HepG2 (cell line): ENCODE measurements around the gene PIM3. TPM values are rescaled to one million over a fixed set of nuclear protein-coding genes. Genes with fewer than 3 reads are reported as not detected.

ENCODE experiments used
- HDAC2 ChIP-seq: sonication (generic); formaldehyde crosslinking; IDR thresholded peaks from 2 replicates; pipeline ENCODE4 v1.4.0; 2020; ENCODE audit warnings: missing genetic modification reagents
- HNF1B ChIP-seq: sonication (generic); formaldehyde crosslinking; IDR thresholded peaks from 2 replicates; pipeline ENCODE4 v1.5.1; 2020; ENCODE audit warnings: mild to moderate bottlenecking, moderate library complexity, missing genetic modification reagents
- HNRNPL ChIP-seq: fragments of 200-400 bp; formaldehyde crosslinking; IDR thresholded peaks from 2 replicates; pipeline ENCODE4 v1.6.1; 2017; ENCODE audit warnings: mild to moderate bottlenecking, low read depth, low read length
- KAT2B ChIP-seq: fragments of 150-350 bp; IDR thresholded peaks from 2 replicates; pipeline ENCODE4 v1.6.1; 2014; ENCODE audit warnings: low read depth, low read length, borderline replicate concordance
- MEF2D ChIP-seq: sonication (generic); formaldehyde crosslinking; IDR thresholded peaks from 2 replicates; pipeline ENCODE4 v1.5.1; 2020; ENCODE audit warnings: mild to moderate bottlenecking, missing genetic modification reagents
- RFXAP ChIP-seq: sonication (generic); formaldehyde crosslinking; IDR thresholded peaks from 2 replicates; pipeline ENCODE4 v1.4.0; 2020; ENCODE audit warnings: missing genetic modification reagents, borderline replicate concordance
- SAFB2 ChIP-seq: sonication (generic); formaldehyde crosslinking; IDR thresholded peaks from 2 replicates; pipeline ENCODE4 v1.5.1; 2020; ENCODE audit warnings: missing genetic modification reagents, low read depth, mild to moderate bottlenecking, borderline replicate concordance
- SATB2 ChIP-seq: sonication (generic); formaldehyde crosslinking; IDR thresholded peaks from 2 replicates; pipeline ENCODE4 v1.5.0; 2020; ENCODE audit warnings: missing genetic modification reagents
- ZNF124 ChIP-seq: sonication (generic); formaldehyde crosslinking; IDR thresholded peaks from 2 replicates; pipeline ENCODE4 v1.4.0; 2020; ENCODE audit warnings: missing genetic modification reagents
- ZNF274 ChIP-seq: sonication (generic); formaldehyde crosslinking; IDR thresholded peaks from 2 replicates; pipeline ENCODE4 v1.5.1; 2020; ENCODE audit warnings: mild to moderate bottlenecking, missing genetic modification reagents
- ZNF44 ChIP-seq: sonication (generic); formaldehyde crosslinking; IDR thresholded peaks from 2 replicates; pipeline ENCODE4 v1.5.1; 2020; ENCODE audit warnings: mild to moderate bottlenecking, missing genetic modification reagents
- ZNF441 ChIP-seq: sonication (generic); formaldehyde crosslinking; IDR thresholded peaks from 2 replicates; pipeline ENCODE4 v1.7.0; 2021; ENCODE audit warnings: missing genetic modification reagents, borderline replicate concordance
- ZNF512B ChIP-seq: sonication (generic); formaldehyde crosslinking; IDR thresholded peaks from 2 replicates; pipeline ENCODE4 v1.5.1; 2020; ENCODE audit warnings: missing genetic modification reagents, mild to moderate bottlenecking, borderline replicate concordance
- ZNF562 ChIP-seq: sonication (generic); formaldehyde crosslinking; IDR thresholded peaks from 2 replicates; pipeline ENCODE4 v1.8.0; 2022; ENCODE audit warnings: missing genetic modification reagents, borderline replicate concordance
- ZNF724P ChIP-seq: sonication (generic); formaldehyde crosslinking; IDR thresholded peaks from 2 replicates; pipeline ENCODE4 v1.8.0; 2022; ENCODE audit warnings: missing genetic modification reagents, borderline replicate concordance
- polyA plus RNA-seq, 8 experiments: library from polyadenylated mRNA; depleted of rRNA in 3 of 8; stranded (reverse) in 7 of 8; unstranded in 1 of 8; fragments of >200 nt; fragmentation: Illumina TruSeq in 4 of 8; extraction: Trizol in 4 of 8; gene quantifications; 2 replicates each; pipeline versions ENCODE4 v1.2.1 to v1.2.3, GENCODE V29; 2011 to 2016; ENCODE audit warnings: low read depth in 4 of 8, missing spikeins in 1 of 8, mixed read lengths in 1 of 8; ENCODE audit not compliant: insufficient read depth in 1 of 8
- total RNA-seq, 5 experiments: library from RNA; depleted of rRNA; stranded (reverse); fragments of >200 nt; fragmentation: Illumina TruSeq; extraction: Trizol; gene quantifications; 2 replicates each; pipeline ENCODE4 v1.2.3, GENCODE V29; 2016; ENCODE audit warnings: low read depth in 1 of 5
- TF ChIP-seq, protein P1 (sequence below): sonication (generic); formaldehyde crosslinking; IDR thresholded peaks from 2 replicates; pipeline ENCODE4 v1.8.0; 2022; ENCODE audit warnings: mild to moderate bottlenecking, missing genetic modification reagents, borderline replicate concordance
- TF ChIP-seq, protein P2 (sequence below): IDR thresholded peaks from 2 replicates; pipeline ENCODE4 v1.6.1; 2016; ENCODE audit warnings: low read depth, borderline replicate concordance
- TF ChIP-seq, protein P3 (sequence below): sonication (generic); formaldehyde crosslinking; IDR thresholded peaks from 2 replicates; pipeline ENCODE4 v1.9.0; 2021; ENCODE audit warnings: missing genetic modification reagents, mild to moderate bottlenecking, borderline replicate concordance
- TF ChIP-seq, protein P4 (sequence below): sonication (generic); formaldehyde crosslinking; IDR thresholded peaks from 2 replicates; pipeline ENCODE4 v1.5.0; 2020; ENCODE audit warnings: missing genetic modification reagents

Gene PIM3
- total and polyA plus RNA-seq, 2 of the 13 experiments (the other 11 are each of a cell fraction or from before 2014, with no cell fraction given) = 21.6 to 31.2 TPM

DNA sequence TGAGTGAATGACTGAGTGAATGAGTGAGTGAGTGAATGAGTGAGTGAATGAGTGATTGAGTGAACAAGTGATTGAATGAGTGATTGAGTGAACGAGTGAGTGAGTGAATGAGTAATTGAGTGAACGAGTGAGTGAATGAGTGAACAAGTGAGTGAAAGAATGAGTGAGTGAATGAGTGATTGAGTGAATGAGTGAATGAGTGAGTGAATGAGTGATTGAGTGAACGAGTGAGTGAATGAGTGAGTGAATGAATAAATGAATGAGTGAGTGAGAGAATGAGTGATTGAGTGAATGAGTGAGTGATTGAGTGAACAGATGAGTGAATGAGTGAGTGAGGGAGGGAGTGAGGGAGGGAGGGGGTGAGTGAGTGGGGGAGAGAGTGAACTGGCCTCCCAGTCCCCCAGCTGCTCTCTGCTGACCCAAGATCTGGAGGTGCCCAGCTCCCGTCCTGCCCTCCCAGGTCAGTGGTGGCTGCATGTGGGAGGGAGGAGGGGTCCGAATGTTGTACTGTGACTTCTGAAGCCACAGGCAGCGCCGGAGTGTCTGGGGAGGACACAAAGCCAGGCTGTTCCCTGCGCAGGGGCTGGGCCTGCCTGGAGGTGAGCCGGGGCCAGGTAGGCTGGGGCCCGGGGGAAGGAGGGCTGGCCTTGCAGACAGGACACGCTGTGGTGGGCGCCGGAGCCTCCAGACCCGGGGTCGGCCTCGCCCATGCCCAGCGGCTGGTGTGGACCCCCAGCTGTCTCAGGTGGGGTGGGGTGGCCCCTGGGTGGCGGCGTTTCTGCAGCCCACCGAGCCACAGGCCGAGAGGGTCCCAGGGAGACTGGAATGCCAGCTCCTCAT, 17.8 kb upstream of the PIM3 start (continued):
- 0 out of 2 replicates have a peak, but pooled peaks have one; percentile 61 for TF ChIP-seq ZNF512B
- no peak for TF ChIP-seq SATB2 (CRISPR knock-in tag)
- TF ChIP-seq HNF1B = peak; percentile 55; the same call in 1 of the 2 replicates
- peak; percentile 15; the same call in 1 of the 2 replicates for TF ChIP-seq MEF2D
- TF ChIP-seq, protein P1, sequence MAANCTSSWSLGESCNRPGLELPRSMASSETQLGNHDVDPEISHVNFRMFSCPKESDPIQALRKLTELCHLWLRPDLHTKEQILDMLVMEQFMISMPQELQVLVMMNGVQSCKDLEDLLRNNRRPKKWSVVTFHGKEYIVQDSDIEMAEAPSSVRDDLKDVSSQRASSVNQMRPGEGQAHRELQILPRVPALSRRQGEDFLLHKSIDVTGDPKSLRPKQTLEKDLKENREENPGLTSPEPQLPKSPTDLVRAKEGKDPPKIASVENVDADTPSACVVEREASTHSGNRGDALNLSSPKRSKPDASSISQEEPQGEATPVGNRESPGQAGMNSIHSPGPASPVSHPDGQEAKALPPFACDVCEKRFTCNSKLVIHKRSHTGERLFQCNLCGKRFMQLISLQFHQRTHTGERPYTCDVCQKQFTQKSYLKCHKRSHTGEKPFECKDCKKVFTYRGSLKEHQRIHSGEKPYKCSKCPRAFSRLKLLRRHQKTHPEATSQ (CRISPR knock-in tag) = no peak
- no peak for TF ChIP-seq ZNF274 (CRISPR knock-in tag)
- TF ChIP-seq HDAC2 (CRISPR knock-in tag) = peak; percentile 74; the same call in 1 of the 2 replicates
- TF ChIP-seq RFXAP (CRISPR knock-in tag) = peak; percentile 54; the same call in 1 of the 2 replicates
- TF ChIP-seq, protein P2, sequence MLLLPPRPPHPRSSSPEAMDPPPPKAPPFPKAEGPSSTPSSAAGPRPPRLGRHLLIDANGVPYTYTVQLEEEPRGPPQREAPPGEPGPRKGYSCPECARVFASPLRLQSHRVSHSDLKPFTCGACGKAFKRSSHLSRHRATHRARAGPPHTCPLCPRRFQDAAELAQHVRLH (CRISPR knock-in tag) = peak; percentile 33; the same call in 1 of the 2 replicates
- TF ChIP-seq, protein P3, sequence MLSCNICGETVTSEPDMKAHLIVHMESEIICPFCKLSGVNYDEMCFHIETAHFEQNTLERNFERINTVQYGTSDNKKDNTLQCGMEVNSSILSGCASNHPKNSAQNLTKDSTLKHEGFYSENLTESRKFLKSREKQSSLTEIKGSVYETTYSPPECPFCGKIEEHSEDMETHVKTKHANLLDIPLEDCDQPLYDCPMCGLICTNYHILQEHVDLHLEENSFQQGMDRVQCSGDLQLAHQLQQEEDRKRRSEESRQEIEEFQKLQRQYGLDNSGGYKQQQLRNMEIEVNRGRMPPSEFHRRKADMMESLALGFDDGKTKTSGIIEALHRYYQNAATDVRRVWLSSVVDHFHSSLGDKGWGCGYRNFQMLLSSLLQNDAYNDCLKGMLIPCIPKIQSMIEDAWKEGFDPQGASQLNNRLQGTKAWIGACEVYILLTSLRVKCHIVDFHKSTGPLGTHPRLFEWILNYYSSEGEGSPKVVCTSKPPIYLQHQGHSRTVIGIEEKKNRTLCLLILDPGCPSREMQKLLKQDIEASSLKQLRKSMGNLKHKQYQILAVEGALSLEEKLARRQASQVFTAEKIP (CRISPR knock-in tag) = no peak
- TF ChIP-seq ZNF562 = no peak
- TF ChIP-seq ZNF724P (CRISPR knock-in tag) = no peak
- TF ChIP-seq ZNF441 (CRISPR knock-in tag) = no peak
- no peak for TF ChIP-seq HNRNPL
- TF ChIP-seq KAT2B = no peak
- TF ChIP-seq, protein P4, sequence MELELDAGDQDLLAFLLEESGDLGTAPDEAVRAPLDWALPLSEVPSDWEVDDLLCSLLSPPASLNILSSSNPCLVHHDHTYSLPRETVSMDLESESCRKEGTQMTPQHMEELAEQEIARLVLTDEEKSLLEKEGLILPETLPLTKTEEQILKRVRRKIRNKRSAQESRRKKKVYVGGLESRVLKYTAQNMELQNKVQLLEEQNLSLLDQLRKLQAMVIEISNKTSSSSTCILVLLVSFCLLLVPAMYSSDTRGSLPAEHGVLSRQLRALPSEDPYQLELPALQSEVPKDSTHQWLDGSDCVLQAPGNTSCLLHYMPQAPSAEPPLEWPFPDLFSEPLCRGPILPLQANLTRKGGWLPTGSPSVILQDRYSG = no peak
- TF ChIP-seq ZNF44 (CRISPR knock-in tag) = no peak
- no peak for TF ChIP-seq ZNF124 (CRISPR knock-in tag)
- TF ChIP-seq SAFB2 (CRISPR knock-in tag) = no peak
